ENCODE results near the gene AMOTL1. TPM values are rescaled to one million over a fixed set of nuclear protein-coding genes. Genes with fewer than 3 reads are reported as not detected.

The AMOTL1 gene
- polyA plus RNA-seq, 1 donor from 2014 or later: not detected

DNA sequence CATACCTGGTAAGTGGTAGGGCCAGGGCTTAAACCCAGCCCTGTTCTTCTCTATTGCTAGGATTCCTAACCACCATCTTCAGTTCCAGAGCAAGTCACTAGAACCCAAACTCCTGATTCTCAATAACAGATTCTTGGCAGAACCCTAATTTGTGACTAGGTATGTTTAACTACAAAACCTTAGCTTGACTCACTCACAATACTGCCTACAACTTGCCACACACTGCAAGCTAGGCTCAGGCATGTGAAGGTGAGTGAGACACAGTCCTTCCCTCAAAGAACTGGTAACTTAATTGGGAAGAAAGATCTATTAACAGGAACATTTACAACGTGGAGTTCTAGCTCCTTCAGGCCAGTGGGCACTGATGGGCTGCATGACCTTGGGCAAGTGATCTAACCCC, 14.5 kb upstream of the AMOTL1 start:
- H3K27ac Mint-ChIP-seq: no peak overlapping the region
- no peaks in the 10 kb centered on the region for H3K4me1 Mint-ChIP-seq
- H3K4me3 Mint-ChIP-seq: no peak overlapping the region
- H3K27me3 Mint-ChIP-seq: peaks cover 4% of the 10 kb centered on the region
- no peaks in the 10 kb centered on the region for H3K36me3 Mint-ChIP-seq
- H3K9me3 Mint-ChIP-seq: no peaks in the 10 kb centered on the region

- peak overlapping the region in 1 of 3 donors; percentile 13 for H3K27ac Mint-ChIP-seq
- no peaks in the 10 kb centered on the region for H3K36me3 Mint-ChIP-seq
- H3K27me3 Mint-ChIP-seq: peaks cover 4% of the 10 kb centered on the region
- H3K4me3 Mint-ChIP-seq: no peak overlapping the region
- H3K4me1 Mint-ChIP-seq: no peaks in the 10 kb centered on the region
- no peaks in the 10 kb centered on the region for H3K9me3 Mint-ChIP-seq
These were observed 13.8 kb upstream of the AMOTL1 start for GRCh38 chr11:94754335-94754734.

DNA sequence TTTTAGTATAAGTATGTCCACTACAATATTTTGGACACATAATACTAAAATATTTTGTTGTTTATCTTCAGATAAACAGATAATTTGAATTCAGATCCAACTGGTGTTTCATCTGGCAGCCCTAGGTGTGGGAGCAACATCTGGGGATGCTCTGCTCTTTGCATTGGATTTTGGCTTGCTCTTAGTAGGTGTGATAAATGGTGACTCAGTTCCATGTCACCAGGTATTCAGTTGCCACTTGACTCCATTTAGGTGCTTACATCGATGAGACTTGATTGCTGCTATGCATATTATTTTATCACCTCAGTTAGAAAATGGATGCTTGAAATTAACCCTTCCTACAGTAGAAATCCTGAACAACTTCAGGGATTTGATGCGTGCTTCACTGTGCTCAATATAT, 13.3 kb upstream of the AMOTL1 start:
- H3K4me1 Mint-ChIP-seq: no peaks in the 10 kb centered on the region
- no peak overlapping the region for H3K27ac Mint-ChIP-seq
- H3K36me3 Mint-ChIP-seq: no peaks in the 10 kb centered on the region
- no peak overlapping the region for H3K4me3 Mint-ChIP-seq
- H3K27me3 Mint-ChIP-seq: peaks cover 4% of the 10 kb centered on the region
- no peaks in the 10 kb centered on the region for H3K9me3 Mint-ChIP-seq

DNA sequence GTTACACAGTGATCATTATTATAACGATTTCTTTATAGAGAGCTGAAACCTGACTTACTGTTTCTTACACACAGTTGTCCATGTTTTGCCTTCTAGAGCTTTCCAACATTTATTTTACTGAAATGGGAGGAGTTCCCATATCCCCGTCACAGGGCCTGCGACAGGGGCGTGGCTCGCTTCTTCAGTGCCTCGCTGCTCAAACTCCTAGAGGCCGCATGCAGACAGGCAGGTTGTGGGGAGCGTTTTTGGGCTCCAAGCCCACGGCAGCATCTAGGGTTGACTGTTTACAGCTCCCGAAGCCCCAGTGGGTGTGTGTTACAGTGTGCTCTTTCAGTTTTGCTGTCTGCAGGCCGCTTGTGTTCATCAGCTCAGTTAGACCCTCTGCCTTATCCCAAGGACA, 12.7 kb upstream of the AMOTL1 start:
- Mint-ChIP-seq H3K4me1 (no peaks in the 10 kb centered on the region), H3K4me3 (no peak overlapping the region), H3K36me3 (no peaks in the 10 kb centered on the region), H3K27ac (no peak overlapping the region), H3K27me3 (peaks cover 1% of the 10 kb centered on the region), H3K9me3 (no peaks in the 10 kb centered on the region)

DNA sequence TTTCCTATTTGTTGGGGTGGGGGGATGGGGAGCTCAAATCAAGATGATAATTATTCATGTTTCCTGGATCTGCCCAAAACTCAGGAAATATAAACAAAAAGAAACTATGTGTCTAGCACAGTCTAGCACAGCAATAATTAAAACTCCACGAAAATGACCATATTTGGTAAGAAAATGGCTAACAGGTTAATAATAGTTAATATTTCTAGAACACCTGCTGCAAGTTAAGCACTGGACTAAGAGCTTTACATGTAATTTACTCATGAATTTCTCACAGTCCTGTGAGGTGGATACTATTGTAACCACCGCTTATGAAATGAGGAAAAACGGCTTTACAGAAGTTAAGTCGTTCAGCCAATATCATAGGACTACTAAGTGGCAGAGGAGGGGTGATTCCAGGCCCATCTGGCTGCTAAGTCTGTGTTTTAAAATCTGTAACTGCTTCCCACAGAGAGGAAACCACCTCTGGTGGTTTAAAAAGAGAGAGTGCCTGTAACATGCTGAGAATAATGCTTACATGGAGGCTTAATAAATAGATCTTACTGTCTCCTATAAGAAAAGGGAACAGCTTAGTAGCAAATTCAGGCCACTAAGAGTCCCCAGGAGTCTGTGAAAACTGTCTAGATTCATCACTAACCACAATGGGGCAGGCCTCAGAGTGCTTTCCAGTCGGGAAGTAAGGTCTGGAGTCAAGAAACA, 11.0 kb upstream of the AMOTL1 start:
- Mint-ChIP-seq H3K27ac (no peak overlapping the region), H3K9me3 (no peaks in the 10 kb centered on the region), H3K36me3 (no peaks in the 10 kb centered on the region), H3K4me1 (no peaks in the 10 kb centered on the region), H3K4me3 (no peak overlapping the region), H3K27me3 (no peaks in the 10 kb centered on the region)

- Mint-ChIP-seq H3K4me1 (no peaks in the 10 kb centered on the region), H3K4me3 (no peak overlapping the region), H3K36me3 (no peaks in the 10 kb centered on the region), H3K27me3 (no peaks in the 10 kb centered on the region), H3K9me3 (no peaks in the 10 kb centered on the region), H3K27ac (no peak overlapping the region)
These were observed 9.5 kb upstream of the AMOTL1 start for GRCh38 chr11:94758666-94759065.

DNA sequence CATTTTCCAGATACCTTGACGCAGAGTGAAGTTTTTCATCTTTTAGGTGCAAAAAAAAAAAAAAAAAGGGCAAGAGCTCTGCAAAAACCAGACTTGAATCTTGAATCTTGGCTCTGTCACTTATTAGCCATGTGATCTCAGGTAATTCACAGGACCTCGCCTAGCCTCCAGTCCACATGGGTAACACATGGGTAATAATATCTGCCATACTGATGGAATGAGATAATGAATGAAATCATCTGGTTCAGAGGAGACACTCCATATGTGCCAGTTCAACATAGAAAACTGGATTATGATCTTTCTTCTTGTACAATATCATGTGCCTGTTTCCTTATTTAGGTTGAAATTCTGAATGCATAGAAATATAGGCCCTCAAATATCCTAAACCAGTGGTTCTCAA, 8.6 kb upstream of the AMOTL1 start:
- H3K36me3 Mint-ChIP-seq: no peaks in the 10 kb centered on the region
- no peak overlapping the region for H3K27ac Mint-ChIP-seq
- H3K4me3 Mint-ChIP-seq: no peak overlapping the region
- H3K9me3 Mint-ChIP-seq: no peaks in the 10 kb centered on the region
- no peaks in the 10 kb centered on the region for H3K4me1 Mint-ChIP-seq
- H3K27me3 Mint-ChIP-seq: no peaks in the 10 kb centered on the region

- Mint-ChIP-seq H3K36me3 (no peaks in the 10 kb centered on the region), H3K27me3 (no peaks in the 10 kb centered on the region), H3K4me1 (no peaks in the 10 kb centered on the region), H3K4me3 (no peak overlapping the region), H3K27ac (no peak overlapping the region), H3K9me3 (no peaks in the 10 kb centered on the region)
These were observed 7.9 kb upstream of the AMOTL1 start for GRCh38 chr11:94760296-94760695.

DNA sequence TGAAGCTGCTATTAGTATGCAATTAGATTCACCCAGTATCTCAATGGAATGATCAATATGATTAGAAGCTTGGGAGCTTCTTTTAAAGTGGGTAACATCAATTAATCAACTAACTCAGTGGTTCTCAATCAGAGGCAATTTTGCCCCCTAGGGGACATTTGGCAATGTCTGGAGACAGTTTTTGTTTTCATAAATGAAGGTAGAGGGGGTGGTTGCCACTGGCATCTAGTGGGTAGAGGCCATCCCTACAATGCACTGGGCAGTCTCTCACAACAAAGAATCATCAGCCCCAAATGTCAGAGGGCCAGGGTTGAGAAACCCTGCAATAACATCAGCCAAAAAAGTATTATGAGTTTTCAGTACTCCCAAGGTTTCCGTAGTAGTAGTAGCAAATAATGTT, 5.9 kb upstream of the AMOTL1 start:
- no peak overlapping the region for H3K27ac Mint-ChIP-seq
- no peaks in the 10 kb centered on the region for H3K27me3 Mint-ChIP-seq
- H3K9me3 Mint-ChIP-seq: no peaks in the 10 kb centered on the region
- no peak overlapping the region for H3K4me3 Mint-ChIP-seq
- H3K36me3 Mint-ChIP-seq: no peaks in the 10 kb centered on the region
- no peaks in the 10 kb centered on the region for H3K4me1 Mint-ChIP-seq

DNA sequence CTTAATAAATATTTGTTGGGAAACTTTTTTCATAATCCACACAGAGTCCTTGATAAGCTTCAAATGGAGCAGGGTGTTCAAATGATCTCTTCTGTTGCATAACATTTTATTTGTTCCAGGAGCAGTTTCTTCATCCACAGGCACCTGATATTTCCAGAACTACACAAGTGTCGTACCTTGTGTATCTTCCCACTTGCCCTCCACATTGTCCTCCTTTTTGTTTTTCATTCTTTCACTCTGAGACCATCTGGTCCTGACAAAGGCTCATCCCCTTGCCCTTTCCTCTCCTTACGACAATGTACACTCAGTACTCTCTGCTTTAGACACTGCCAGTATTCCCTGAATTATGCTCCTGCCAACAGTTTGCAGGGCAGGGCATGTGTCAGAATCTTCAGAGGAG, 5.2 kb upstream of the AMOTL1 start:
- no peaks in the 10 kb centered on the region for H3K36me3 Mint-ChIP-seq
- no peaks in the 10 kb centered on the region for H3K9me3 Mint-ChIP-seq
- H3K27ac Mint-ChIP-seq: no peak overlapping the region
- no peak overlapping the region for H3K4me3 Mint-ChIP-seq
- no peaks in the 10 kb centered on the region for H3K27me3 Mint-ChIP-seq
- H3K4me1 Mint-ChIP-seq: peaks cover 0 to 3% (median 0%) of the 10 kb centered on the region in 3 donors

DNA sequence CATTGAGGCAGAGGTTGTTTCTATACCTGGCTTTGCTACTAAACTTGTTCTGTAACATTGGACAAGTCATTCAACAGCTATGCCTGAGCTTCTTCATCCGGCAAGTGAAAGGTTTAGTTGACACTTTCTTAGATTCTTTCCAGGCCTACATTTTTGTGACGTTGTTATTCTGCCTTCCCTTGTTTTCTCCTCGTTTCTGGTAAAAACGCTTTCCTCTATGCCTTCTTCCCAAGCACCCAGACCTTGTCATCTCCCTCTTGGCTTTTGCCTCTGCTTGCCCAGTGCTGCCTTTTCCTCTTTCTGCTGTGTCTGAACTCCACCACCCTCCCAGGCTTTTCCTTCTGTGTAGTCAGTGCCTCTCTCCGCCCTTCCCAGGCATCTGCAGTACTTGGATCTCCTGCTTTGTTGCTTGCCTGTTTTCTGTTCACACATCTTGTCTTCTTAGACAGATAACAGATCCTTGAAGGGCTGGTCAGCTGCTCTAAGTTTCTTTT, 1.4 kb upstream of the AMOTL1 start:
- H3K27me3 Mint-ChIP-seq: peaks cover 25% of the 10 kb centered on the region
- no peak overlapping the region for H3K4me3 Mint-ChIP-seq
- H3K36me3 Mint-ChIP-seq: peaks cover 3% of the 10 kb centered on the region
- H3K9me3 Mint-ChIP-seq: no peaks in the 10 kb centered on the region
- no peak overlapping the region for H3K27ac Mint-ChIP-seq
- peaks cover 0 to 9% (median 0%) of the 10 kb centered on the region in 3 donors for H3K4me1 Mint-ChIP-seq

GRCh38 chr11:94767291-94767690, 865 bp upstream of the AMOTL1 start:
- Mint-ChIP-seq H3K36me3 (peaks cover 3% of the 10 kb centered on the region), H3K4me3 (no peak overlapping the region), H3K9me3 (peaks cover 0 to 2% (median 0%) of the 10 kb centered on the region in 3 donors), H3K27ac (no peak overlapping the region), H3K4me1 (peaks cover 0 to 9% (median 0%) of the 10 kb centered on the region in 3 donors), H3K27me3 (peaks cover 25% of the 10 kb centered on the region)

DNA sequence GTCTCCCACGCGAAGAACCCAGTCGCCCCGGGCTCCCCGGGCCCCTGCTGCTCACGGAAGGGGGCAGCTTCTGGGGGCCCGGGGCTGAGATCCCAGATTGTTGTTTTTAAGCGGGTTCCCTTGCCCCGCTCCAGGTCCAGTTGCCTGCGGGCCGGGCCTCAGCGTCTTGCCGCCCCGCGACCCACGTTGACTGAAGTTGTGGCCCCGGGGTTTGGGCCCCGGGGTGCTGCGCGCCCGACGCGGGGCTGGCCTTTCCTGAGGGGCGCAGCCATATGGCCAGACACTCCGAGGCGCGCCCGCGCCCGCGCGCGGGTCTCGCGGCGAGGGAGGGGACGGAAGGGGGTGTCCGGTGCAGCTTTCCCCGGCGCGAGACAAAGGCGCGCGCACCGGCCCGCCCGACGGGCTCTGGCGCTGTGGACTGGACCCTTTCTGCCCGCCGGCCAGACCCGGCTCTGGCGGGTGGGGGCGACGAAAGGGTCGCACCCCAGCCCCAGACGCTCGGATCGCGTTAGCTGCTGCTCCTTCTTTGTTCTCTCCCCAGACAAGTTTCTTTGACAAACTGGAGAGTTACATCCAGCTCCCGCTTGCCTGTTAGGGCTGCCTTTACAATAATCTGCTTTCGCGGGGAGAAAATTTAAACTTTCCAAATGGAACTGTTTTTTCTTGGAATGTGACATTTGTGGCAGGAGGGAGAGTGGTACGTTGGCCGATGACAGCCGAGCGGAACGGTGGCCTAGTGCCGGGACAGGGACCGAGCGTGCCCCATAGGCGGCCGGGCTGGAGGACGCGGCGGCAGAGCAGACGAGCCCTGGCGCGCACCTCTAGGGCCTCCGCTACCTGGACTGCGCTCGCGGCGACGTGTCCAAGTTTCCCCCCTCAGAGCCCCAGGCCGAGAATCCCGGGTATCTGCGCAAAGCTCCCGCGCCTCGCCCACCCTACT, 716 bp downstream of the AMOTL1 start:
- H3K4me3 Mint-ChIP-seq: peak overlapping the region in 3 of 4 donors; percentile 47 to 73 (median 66)
- H3K36me3 Mint-ChIP-seq: peaks cover 3% of the 10 kb centered on the region
- H3K27ac Mint-ChIP-seq: no peak overlapping the region
- peaks cover 0 to 9% (median 0%) of the 10 kb centered on the region in 3 donors for H3K4me1 Mint-ChIP-seq
- peaks cover 25% of the 10 kb centered on the region for H3K27me3 Mint-ChIP-seq
- peaks cover 0 to 3% (median 0%) of the 10 kb centered on the region in 3 donors for H3K9me3 Mint-ChIP-seq

GRCh38 chr11:94769880-94770279, 1.7 kb downstream of the AMOTL1 start:
- Mint-ChIP-seq H3K4me1 (peaks cover 0 to 9% (median 0%) of the 10 kb centered on the region in 3 donors), H3K36me3 (peaks cover 3% of the 10 kb centered on the region), H3K27me3 (peaks cover 25% of the 10 kb centered on the region), H3K4me3 (peak overlapping the region in 1 of 4 donors; percentile 64), H3K27ac (no peak overlapping the region), H3K9me3 (peaks cover 0 to 3% (median 0%) of the 10 kb centered on the region in 3 donors)

- peaks cover 0 to 3% (median 0%) of the 10 kb centered on the region in 3 donors for H3K9me3 Mint-ChIP-seq
- no peak overlapping the region for H3K4me3 Mint-ChIP-seq
- H3K4me1 Mint-ChIP-seq: peaks cover 0 to 9% (median 0%) of the 10 kb centered on the region in 3 donors
- peaks cover 3% of the 10 kb centered on the region for H3K36me3 Mint-ChIP-seq
- no peak overlapping the region for H3K27ac Mint-ChIP-seq
- peaks cover 25% of the 10 kb centered on the region for H3K27me3 Mint-ChIP-seq
These were observed 2.5 kb downstream of the AMOTL1 start for GRCh38 chr11:94770563-94771120.

Data from IgD-negative memory B cell (primary cell).